ENCODE measurements around the gene FLT4.
"Not testable (repeated sequence)": the region's sequence is repeated elsewhere in the genome, so short reads cannot be mapped to it uniquely, and the experiment has no call there.

- not testable (repeated sequence) for TF ChIP-seq CTCF (IDR thresholded peaks at IDR 0.05; ENCODE audit: insufficient read depth, low read depth, low read length); EZH2 (IDR thresholded peaks at IDR 0.05; ENCODE audit: insufficient read depth, low read length)
Measured at GRCh38 chr5:180678319-180678718, 28.9 kb upstream of the FLT4 start.

Data from astrocyte (in vitro differentiated cells and primary cell).